Measurements from ENCODE around the gene HCN4.
"Not testable (repeated sequence)": the region's sequence is repeated elsewhere in the genome, so short reads cannot be mapped to it uniquely, and the experiment has no call there.

Gene HCN4

GRCh38 chr15:73323956-73324355 is 44.8 kb downstream of the HCN4 start:
- no peak for DNase-seq

DNA sequence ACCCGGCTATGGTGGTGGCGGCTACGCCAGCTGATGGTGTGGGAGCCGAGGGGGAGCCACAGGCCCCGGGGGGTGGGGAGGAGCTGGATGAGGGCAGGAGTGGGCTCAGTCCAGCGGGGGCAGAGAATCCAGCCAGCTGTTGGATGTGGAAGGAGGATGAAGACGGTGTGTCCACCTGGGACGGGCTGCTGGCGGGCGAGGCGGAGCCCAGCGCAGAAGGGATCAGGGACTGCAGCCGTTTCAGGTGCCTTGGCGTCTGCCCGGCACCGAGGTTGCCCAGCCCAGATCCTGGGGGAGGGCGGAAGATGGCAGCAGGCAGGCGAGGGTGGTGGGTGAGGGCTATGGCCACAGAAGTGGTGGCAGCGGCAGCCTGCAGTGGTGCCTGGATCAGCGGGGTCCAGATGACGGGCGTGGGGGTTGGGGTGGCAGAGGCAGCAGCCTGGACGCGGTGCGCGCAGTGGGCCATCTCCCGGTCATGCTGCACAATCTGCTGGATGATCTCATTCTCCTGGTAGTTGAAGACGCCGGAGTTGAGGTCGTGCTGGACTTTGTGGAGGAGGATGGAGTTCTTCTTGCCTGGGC is 45.3 kb downstream of the HCN4 start:
- DNase-seq, result no peak

GRCh38 chr15:73322665-73323373 is 45.9 kb downstream of the HCN4 start:
- no peak for DNase-seq

GRCh38 chr15:73321496-73322450 is 47.0 kb downstream of the HCN4 start:
- no peak for DNase-seq

DNA sequence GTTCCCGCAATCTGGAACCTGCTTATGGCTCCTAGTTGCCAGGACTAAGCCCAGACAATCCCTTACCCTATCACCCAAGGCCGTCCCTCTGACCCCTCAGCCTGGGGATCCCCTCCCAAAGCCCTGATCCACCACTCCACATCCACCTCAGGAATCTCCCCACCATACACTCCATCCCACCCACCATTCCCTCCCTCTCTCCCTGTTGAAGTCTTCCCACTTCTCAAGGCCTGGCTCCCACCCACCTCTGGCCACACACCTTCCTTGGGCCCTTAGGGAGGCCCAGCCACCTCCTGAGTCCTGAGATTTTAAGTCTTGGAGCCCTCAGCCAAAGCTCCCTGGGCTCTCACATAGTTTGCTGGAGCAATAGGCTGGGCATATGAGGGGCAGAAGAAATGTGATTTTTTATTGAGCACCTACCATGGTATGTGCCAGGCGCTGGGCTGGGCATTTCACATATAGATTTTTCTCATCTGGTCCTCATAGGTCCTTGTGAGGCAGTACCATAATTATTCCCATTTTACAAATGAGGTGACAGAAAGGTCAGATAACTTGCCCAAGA is 48.1 kb downstream of the HCN4 start:
- no peak for DNase-seq

DNA sequence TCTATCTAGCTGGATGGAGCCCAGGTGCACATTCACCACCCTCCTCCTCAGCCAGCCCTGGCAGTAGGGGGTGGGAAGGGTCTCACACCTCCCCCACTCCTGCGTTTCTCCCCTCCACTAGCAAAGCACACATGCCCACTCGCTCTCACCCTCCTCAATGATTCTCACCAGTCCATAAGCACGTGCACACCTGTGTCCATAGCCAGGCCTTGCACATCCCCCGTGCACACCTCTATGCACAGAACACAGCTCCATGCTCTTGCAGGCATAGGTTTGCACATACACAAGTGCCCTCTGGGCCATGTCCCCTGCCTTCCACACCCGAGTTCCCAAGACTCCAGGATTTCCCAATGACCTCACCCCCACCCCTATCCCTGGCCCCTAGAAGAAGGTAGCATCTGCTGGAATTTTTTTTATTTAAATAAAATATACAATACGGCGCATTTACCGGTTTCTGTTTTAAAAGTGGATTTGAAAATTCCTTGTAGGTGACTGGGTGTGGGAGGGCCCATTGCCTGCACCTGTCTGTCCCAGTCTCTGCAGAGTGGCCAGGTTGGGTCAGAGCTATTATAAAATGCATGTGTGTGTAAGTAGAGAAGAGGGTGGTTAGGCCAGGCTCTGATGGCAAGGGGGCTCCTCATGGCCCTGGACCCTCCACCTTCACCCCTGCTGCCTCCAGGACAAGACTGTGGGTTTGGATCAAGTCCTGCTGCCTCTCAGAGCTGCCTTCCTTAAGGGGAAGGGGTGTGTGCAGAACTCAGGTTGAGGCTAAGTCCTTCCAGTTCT is 49.1 kb downstream of the HCN4 start:
- no peak for DNase-seq

DNA sequence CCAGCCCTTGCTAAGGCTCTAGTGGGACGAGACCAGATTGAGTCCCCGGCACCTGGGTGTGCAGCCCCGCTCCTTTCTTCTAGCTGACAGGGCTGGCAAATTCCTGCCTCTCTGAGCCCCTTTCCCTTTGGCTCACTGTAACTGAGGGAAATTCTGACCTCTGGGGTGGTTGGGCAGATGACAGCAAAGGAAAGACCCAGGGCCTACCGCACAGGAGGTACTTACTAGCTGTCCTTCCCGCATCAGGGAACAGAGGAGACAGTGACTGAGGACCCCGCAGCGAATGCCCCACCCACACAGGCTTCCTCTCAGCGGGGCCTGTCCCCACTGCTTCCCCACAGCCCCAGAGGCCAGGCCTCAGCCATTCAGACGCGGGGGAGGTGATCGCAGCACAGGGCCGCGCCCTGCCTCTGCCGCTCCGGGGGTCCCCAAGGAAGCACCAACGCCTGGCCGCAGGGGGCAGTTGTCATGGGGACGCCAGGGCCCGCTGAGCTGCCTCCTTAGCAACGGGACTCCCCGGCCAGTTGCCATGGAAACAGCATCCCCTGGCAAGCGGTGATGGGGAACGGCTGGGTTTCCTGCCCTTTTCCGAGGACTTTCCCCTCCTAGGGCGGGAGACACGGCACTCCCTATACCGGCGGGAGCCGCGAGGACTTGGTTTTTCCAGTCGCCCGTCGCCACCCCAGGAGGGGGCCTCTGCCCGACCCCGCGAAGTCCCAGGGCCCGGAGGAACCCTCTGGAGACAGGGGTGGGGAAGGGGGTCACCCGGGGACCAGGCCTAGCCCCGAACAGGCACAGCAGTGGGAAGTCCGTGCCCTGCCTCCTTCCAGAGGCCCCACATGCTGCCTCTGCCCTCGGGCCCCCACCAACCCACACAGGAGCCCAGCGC is 50.1 kb downstream of the HCN4 start:
- DNase-seq, result peak; percentile 11

DNA sequence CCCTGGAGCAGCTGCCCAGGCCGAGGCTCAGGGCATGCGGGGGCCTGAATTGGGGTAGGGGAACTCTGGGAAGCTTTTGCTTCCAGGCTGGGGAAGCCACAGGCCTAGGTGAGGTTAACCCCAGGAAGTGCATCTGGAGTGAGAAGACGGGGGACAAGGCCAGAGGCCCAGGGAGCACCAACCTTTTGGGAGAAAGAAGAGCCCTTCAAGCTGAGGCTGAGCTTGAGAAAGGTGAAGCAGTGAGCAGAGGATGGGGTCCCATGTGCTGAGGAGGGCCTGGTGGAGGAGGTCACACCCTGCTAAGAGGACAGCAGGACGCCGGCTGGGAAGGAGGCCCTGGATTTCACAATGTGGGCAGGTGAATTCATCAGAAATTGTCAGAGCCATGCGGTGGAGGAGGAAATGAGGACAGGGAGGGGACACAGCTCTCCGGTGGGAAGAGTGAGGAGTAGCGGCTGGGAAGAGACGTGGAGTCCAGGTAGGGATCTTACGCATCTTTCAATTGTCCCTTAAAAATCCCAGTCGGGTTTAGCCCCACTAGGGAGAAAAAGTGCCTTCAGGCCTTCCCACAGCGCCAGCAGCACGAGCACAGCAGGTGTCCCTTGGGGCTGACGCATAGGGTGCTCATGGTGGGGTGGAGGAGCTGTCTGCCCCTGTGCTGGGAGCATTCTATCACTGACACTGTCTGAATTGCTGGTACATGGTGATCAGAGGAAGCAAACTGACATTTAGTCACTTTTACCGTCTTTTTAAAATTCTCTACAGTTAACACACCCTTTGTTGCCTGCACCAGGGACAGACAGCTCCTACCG is 50.9 kb downstream of the HCN4 start:
- no peak for DNase-seq

DNA sequence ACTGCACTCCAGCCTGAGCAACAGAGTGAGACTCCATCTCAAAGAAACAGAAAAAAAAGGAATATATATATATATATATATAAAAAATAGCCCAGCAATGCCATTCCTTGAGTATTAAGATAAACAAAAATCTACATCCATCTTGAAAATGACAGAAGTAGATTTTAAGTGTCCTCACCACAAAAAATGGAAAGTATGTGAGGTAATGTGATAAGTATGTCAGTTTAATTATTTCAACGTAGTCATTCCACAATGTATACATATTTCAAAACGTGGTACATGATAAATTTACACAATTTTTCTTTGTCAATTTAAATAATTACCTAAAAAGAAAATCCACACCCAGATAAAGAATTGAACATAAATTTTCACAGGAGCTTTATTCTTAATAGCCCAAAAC is 54.9 kb downstream of the HCN4 start:
- no peak for DNase-seq

DNA sequence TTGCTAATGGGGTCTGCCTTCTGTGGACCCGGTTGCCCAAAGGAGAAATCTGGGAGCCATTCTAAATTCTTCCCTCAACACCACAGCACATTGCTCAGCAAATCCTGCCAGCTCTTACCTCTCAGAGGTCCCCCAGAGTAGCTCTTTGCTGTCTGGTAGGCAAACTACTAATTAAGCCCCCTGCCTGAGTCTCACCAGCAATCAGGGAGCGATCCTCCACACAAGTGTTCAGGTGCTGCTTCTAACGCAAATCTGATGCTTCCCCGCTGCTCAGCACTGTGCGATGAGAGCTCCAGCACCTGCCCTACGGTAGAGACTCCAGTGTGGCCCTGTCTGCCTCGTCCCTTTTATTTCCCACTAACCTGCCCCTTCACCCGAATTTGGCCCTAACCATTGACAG is 60.5 kb downstream of the HCN4 start:
- no peak for DNase-seq

DNA sequence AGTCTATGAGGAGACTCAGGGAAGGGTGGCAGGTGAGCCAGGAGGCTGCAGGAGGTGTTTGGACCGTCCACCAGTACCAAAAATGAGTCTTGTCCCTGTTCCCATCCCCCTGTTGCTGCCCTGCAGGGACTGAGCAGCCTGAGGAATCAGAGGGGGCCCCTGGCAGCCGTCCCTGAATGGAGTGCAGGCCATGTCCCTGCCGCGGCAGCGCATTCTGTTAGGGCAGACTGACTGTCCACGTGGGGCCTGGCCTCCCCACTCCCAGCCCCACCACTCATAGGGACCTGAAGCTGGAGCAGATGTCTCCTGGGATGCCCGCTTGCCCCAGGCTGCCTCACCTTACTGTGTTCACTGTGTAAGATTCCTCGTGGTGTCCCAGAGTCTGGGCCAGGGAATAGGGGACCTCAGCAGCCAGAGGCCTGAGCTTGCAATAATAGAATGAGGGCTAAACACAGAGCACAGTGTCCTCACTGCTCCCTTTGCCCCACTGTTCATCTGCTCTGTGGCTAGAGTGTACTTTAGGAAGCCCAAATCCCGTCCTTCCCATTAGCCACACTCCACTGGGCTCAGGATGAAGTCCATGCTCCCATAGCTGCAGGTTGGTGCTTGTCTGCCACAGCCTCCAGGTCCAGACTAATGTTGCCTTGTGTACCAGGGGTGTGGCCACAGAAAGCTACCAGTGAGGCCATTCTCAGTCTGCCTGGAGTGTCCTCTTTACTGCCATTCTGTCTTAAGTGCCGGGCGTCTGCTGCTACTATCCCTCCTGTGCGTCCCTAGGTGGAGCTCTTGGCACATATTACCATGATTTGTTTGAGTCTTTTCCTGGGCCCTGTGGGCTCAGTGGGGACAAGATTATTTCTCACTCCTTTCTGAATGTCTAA is 63.2 kb downstream of the HCN4 start:
- peak; percentile 66 for DNase-seq

GRCh38 chr15:73303636-73304035 is 65.1 kb downstream of the HCN4 start:
- DNase-seq, result no peak

- DNase-seq, result not testable (repeated sequence)
Measured at GRCh38 chr15:73300286-73300685, 68.5 kb downstream of the HCN4 start.

- DNase-seq, result no peak
Measured at GRCh38 chr15:73298522-73299245, 70.1 kb downstream of the HCN4 start.

- DNase-seq, result no peak
Measured at GRCh38 chr15:73296609-73297353, 72.0 kb downstream of the HCN4 start.

DNA sequence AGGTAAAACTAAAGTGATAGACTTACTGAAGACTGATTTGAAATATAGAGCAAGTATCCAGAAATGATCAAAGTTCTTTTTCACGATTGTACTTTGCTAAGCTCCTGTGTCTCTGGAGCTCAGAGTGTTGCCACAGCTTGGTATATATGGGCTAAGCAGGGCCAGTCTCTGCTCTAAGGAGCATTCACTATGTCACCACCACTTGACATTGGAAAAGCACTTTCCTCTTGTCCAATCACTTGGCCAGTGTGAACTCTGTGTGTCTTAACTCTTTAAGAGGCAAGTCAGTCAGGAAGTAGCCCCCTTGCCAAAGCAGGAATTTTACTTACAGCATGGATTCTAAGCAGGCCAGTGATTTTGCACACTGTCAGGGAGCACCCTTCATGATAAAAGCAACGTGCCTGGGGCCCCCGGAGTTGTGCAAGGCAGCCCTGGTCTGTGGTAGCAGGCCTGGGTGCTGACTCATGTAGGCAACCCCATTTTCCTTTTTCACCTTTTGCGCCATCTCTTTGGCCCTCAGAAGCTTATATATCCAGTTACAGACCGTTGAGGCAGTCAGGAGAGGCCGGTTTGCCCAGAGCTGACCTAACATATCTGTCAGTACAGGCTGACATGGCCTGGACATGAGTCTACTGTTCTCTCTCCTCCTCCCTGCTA is 73.0 kb downstream of the HCN4 start:
- DNase-seq, result no peak

DNA sequence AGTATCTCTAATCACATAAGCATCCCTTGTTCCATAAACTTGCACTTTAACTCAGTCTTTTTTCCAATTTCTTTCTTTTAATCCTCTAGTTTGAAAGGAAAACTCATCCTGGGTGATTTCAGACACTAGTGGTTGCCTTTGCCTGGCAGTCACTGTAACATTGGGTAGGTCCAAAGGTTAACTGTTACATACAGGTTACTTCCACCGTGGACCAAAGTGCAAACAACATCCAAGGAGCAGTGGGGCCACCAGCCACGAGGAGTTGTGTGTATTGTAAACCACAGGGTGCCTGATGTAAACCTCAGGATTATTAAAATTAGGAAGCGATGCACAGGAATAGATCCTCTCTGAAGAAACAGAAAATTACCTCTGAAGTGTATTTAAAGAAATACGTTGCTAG is 75.0 kb downstream of the HCN4 start:
- DNase-seq, result no peak

DNA sequence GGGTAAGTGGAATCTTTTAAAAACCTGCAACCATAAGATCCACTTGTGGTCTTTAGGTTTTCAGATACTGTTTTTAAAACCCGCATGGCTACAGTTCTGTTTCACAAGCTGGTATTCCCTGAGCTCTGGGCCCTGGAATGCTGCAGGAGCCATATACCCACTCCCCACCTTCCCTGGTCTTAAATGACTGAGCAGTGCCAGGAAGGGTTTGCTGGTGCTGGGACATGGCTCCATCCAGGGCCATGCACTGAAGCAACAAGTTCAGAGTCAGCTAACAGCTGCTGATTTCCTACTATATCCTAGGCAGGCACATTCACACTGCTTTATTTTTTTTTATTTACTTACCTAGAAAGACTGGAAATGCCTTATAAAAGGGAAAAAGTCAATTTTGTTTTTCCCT is 77.3 kb downstream of the HCN4 start:
- DNase-seq, result no peak
